ENCODE data around the gene SERPINB5.

SERPINB5 gene

GRCh38 chr18:63467699-63468098 lies 9.1 kb upstream of the SERPINB5 start:
- no peak for DNase-seq (ENCODE audit: low read depth in 2 of 3, low spot score in 2 of 3)

- DNase-seq (ENCODE audit: low read depth in 2 of 3, low spot score in 2 of 3): no peak
Measured at GRCh38 chr18:63468575-63468974, 8.2 kb upstream of the SERPINB5 start.

GRCh38 chr18:63470751-63471150 lies 6.0 kb upstream of the SERPINB5 start:
- no peak for DNase-seq (ENCODE audit: low read depth in 2 of 3, low spot score in 2 of 3)

- DNase-seq (ENCODE audit: low read depth in 2 of 3, low spot score in 2 of 3): no peak
Measured at GRCh38 chr18:63472380-63472779, 4.4 kb upstream of the SERPINB5 start.

- no peak for DNase-seq (ENCODE audit: low read depth in 2 of 3, low spot score in 2 of 3)
Measured at GRCh38 chr18:63477200-63477599, 442 bp downstream of the SERPINB5 start.

- no peak for DNase-seq (ENCODE audit: low read depth in 2 of 3, low spot score in 2 of 3)
Measured at GRCh38 chr18:63477968-63478367, 1.2 kb downstream of the SERPINB5 start.

GRCh38 chr18:63479826-63480225 lies 3.1 kb downstream of the SERPINB5 start:
- no peak for DNase-seq (ENCODE audit: low read depth in 2 of 3, low spot score in 2 of 3)

GRCh38 chr18:63480476-63480875 lies 3.7 kb downstream of the SERPINB5 start:
- DNase-seq (ENCODE audit: low read depth in 2 of 3, low spot score in 2 of 3): no peak

GRCh38 chr18:63480915-63481314 lies 4.2 kb downstream of the SERPINB5 start:
- no peak for DNase-seq (ENCODE audit: low read depth in 2 of 3, low spot score in 2 of 3)

- no peak for DNase-seq (ENCODE audit: low read depth in 2 of 3, low spot score in 2 of 3)
Measured at GRCh38 chr18:63487676-63488075, 10.9 kb downstream of the SERPINB5 start.

- DNase-seq (ENCODE audit: low read depth in 2 of 3, low spot score in 2 of 3): no peak
Measured at GRCh38 chr18:63488160-63488559, 11.4 kb downstream of the SERPINB5 start.

GRCh38 chr18:63492851-63493250 lies 16.1 kb downstream of the SERPINB5 start:
- DNase-seq (ENCODE audit: low read depth in 2 of 3, low spot score in 2 of 3): no peak

GRCh38 chr18:63495675-63496074 lies 18.9 kb downstream of the SERPINB5 start:
- DNase-seq (ENCODE audit: low read depth in 2 of 3, low spot score in 2 of 3): no peak

GRCh38 chr18:63505566-63506335 lies 29.0 kb downstream of the SERPINB5 start:
- peak in 1 of 3 experiments; percentile 18 for DNase-seq (ENCODE audit: low read depth in 2 of 3, low spot score in 2 of 3)

- no peak for DNase-seq (ENCODE audit: low read depth in 2 of 3, low spot score in 2 of 3)
Measured at GRCh38 chr18:63506336-63506646, 29.5 kb downstream of the SERPINB5 start.

- no peak for DNase-seq (ENCODE audit: low read depth in 2 of 3, low spot score in 2 of 3)
Measured at GRCh38 chr18:63508596-63508995, 31.8 kb downstream of the SERPINB5 start.

- DNase-seq (ENCODE audit: low read depth in 2 of 3, low spot score in 2 of 3): no peak
Measured at GRCh38 chr18:63511285-63511684, 34.5 kb downstream of the SERPINB5 start.

- DNase-seq (ENCODE audit: low read depth in 2 of 3, low spot score in 2 of 3): no peak
Measured at GRCh38 chr18:63514326-63514725, 37.6 kb downstream of the SERPINB5 start.

GRCh38 chr18:63514888-63515678 lies 38.3 kb downstream of the SERPINB5 start:
- no peak for DNase-seq (ENCODE audit: low read depth in 2 of 3, low spot score in 2 of 3)

GRCh38 chr18:63515801-63516200 lies 39.0 kb downstream of the SERPINB5 start:
- DNase-seq (ENCODE audit: low read depth in 2 of 3, low spot score in 2 of 3): no peak

- peak in 1 of 3 experiments; percentile 27 for DNase-seq (ENCODE audit: low read depth in 2 of 3, low spot score in 2 of 3)
Measured at GRCh38 chr18:63518178-63519012, 41.6 kb downstream of the SERPINB5 start.
